Esophagus muscularis mucosa (tissue), 4 donors: ENCODE measurements around the gene TCEANC2.

Experiments
- EP300 ChIP-seq: sonication (generic); formaldehyde crosslinking; IDR thresholded peaks from one replicate; pipeline ENCODE4 v1.6.1; 2017; ENCODE audit warnings: antibody characterized with exemption
- POLR2A ChIP-seq: fragments of 450-650 bp; IDR thresholded peaks from one replicate; pipeline ENCODE4 v1.6.1; 2017; ENCODE audit warnings: antibody characterized with exemption, moderate library complexity, mild to moderate bottlenecking, low read depth
- POLR2AphosphoS5 ChIP-seq, 2 donors: sonication (generic); formaldehyde crosslinking; IDR thresholded peaks; one replicate each; pipeline ENCODE4 v1.6.1; 2017; ENCODE audit warnings: antibody characterized with exemption in 2 of 2
- TF ChIP-seq, protein P1 (sequence below), 3 experiments: fragments of 200-600 bp in 2 of 3; fragments of 450-650 bp in 1 of 3; sonication (generic) in 2 of 3; IDR thresholded peaks; one replicate each; pipeline ENCODE4 v1.5.1; 2017 to 2019; ENCODE audit warnings: antibody characterized with exemption in 3 of 3, mild to moderate bottlenecking in 2 of 3, moderate library complexity in 1 of 3

DNA sequence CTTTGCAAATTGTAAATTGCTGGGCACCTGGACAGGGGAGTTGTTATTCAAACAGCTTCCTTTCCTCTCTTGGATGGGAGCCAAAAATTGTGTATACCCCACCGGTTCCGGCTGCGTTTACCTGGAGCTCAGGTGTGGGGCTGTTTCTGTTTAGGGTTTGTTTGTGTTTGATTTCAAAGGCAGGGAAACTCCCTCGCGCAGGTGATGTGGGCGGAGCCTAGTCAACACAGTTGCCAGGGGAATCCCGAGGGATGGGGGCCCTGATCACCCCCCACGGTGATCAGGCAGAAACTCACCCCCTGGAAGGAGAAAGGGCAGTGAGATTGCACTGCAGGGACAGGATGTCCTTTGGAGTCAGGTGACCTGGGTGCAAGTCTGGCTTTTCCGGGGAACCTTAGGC lies 71.1 kb downstream of the TCEANC2 start:
- TF ChIP-seq, protein P1, sequence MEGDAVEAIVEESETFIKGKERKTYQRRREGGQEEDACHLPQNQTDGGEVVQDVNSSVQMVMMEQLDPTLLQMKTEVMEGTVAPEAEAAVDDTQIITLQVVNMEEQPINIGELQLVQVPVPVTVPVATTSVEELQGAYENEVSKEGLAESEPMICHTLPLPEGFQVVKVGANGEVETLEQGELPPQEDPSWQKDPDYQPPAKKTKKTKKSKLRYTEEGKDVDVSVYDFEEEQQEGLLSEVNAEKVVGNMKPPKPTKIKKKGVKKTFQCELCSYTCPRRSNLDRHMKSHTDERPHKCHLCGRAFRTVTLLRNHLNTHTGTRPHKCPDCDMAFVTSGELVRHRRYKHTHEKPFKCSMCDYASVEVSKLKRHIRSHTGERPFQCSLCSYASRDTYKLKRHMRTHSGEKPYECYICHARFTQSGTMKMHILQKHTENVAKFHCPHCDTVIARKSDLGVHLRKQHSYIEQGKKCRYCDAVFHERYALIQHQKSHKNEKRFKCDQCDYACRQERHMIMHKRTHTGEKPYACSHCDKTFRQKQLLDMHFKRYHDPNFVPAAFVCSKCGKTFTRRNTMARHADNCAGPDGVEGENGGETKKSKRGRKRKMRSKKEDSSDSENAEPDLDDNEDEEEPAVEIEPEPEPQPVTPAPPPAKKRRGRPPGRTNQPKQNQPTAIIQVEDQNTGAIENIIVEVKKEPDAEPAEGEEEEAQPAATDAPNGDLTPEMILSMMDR (IDR thresholded peaks at IDR 0.05) = no peak
- TF ChIP-seq POLR2A = no peak
- TF ChIP-seq POLR2AphosphoS5 (IDR thresholded peaks at IDR 0.05) = no peak
- TF ChIP-seq EP300 = no peak
